SU-DHL-6 (cell line): ENCODE results near the gene DLL1.

ENCODE experiments used
- H2AFZ ChIP-seq: fragments of 200-600 bp; sonication (generic); 2 replicates; pipeline ENCODE4 v1.6.1; 2014; ENCODE audit warnings: low read depth, mild to moderate bottlenecking, moderate library complexity, mixed read lengths, antibody characterized with exemption, low read length; ENCODE audit not compliant: severe bottlenecking
- H3F3A ChIP-seq: fragments of 200-600 bp; shearing (Covaris generic); 2 replicates; pipeline ENCODE4 v1.6.0; 2016; ENCODE audit warnings: antibody characterized with exemption, mild to moderate bottlenecking; ENCODE audit not compliant: insufficient read depth
- H3K27ac ChIP-seq: fragments of 200-600 bp; sonication (generic); 2 replicates; pipeline ENCODE4 v1.5.1; 2016; ENCODE audit warnings: low read depth, mild to moderate bottlenecking, low read length, moderate library complexity, mixed read lengths
- H3K27me3 ChIP-seq: fragments of 200-600 bp; sonication (generic), shearing (Covaris generic); 2 replicates; pipeline ENCODE4 v1.6.0; 2014; ENCODE audit warnings: mild to moderate bottlenecking, low read length
- H3K36me3 ChIP-seq: fragments of 200-600 bp; sonication (generic); 2 replicates; pipeline ENCODE4 v1.6.1; 2014; ENCODE audit warnings: mild to moderate bottlenecking, low read length, mixed read lengths
- H3K4me2 ChIP-seq: fragments of 300-600, 200-600 bp; shearing (Covaris generic), sonication (generic); 2 replicates; pipeline ENCODE4 v1.6.0; 2014; ENCODE audit warnings: low read length, low read depth, mild to moderate bottlenecking; ENCODE audit not compliant: poor library complexity, severe bottlenecking
- H3K4me3 ChIP-seq: fragments of 200-600 bp; sonication (generic); 2 replicates; pipeline ENCODE4 v1.5.1; 2014; ENCODE audit warnings: antibody characterized with exemption, low read length, mild to moderate bottlenecking, mixed read lengths; ENCODE audit not compliant: insufficient read depth, poor library complexity, severe bottlenecking
- H3K79me2 ChIP-seq: fragments of 200-600 bp; sonication (generic); 2 replicates; pipeline ENCODE4 v1.6.1; 2014; ENCODE audit warnings: mild to moderate bottlenecking, low read length, moderate library complexity; ENCODE audit not compliant: insufficient read depth
- H3K9ac ChIP-seq: fragments of 200-600 bp; sonication (generic); 2 replicates; pipeline ENCODE4 v1.7.0; 2014; ENCODE audit warnings: mild to moderate bottlenecking, low read length
- H3K9me2 ChIP-seq: fragments of 200-600 bp; sonication (generic); replicated peaks from 2 replicates; pipeline ENCODE4 v1.6.1; 2014; ENCODE audit warnings: low read length; ENCODE audit not compliant: insufficient read depth
- H3K9me3 ChIP-seq: fragments of 200-600 bp; sonication (generic); 2 replicates; pipeline ENCODE4 v1.6.1; 2014; ENCODE audit warnings: low read length, mixed read lengths; ENCODE audit not compliant: insufficient read depth
- H4K20me1 ChIP-seq: fragments of 200-600 bp; sonication (generic); 2 replicates; pipeline ENCODE4 v1.6.1; 2014; ENCODE audit warnings: low read depth, mild to moderate bottlenecking, antibody characterized with exemption, low read length, moderate library complexity, mixed read lengths
- CTCF ChIP-seq: fragments of 200-600 bp; sonication (generic); IDR thresholded peaks from one replicate; pipeline ENCODE4 v1.5.1; 2017; ENCODE audit warnings: antibody characterized with exemption, mild to moderate bottlenecking, low read length, moderate library complexity; ENCODE audit not compliant: insufficient read depth, poor library complexity, severe bottlenecking
- EZH2phosphoT487 ChIP-seq: fragments of 200-600 bp; sonication (generic), shearing (Covaris generic); conservative IDR thresholded peaks from 2 replicates; pipeline ENCODE4 v1.6.1; 2018; ENCODE audit warnings: mild to moderate bottlenecking, antibody characterized with exemption, low read length, moderate library complexity, mixed read lengths

DLL1 gene

GRCh38 chr6:170250455-170250854 is 40.4 kb downstream of the DLL1 start:
- H3K4me3 ChIP-seq = no peak overlapping the region
- H3K9me3 ChIP-seq = no peaks in the 10 kb centered on the region
- H3K27ac ChIP-seq = no peak overlapping the region
- H3K4me2 ChIP-seq = no peak overlapping the region
- H3K36me3 ChIP-seq = no peaks in the 10 kb centered on the region
- no peak for TF ChIP-seq EZH2phosphoT487
- TF ChIP-seq CTCF = no peak
- H3K27me3 ChIP-seq = no peaks in the 10 kb centered on the region
- H3K9ac ChIP-seq = no peak overlapping the region
- no peak overlapping the region for H2AFZ ChIP-seq
- no peaks in the 10 kb centered on the region for H4K20me1 ChIP-seq
- H3F3A ChIP-seq = no peaks in the 10 kb centered on the region
- H3K9me2 ChIP-seq = no peaks in the 10 kb centered on the region
- no peaks in the 10 kb centered on the region for H3K79me2 ChIP-seq

GRCh38 chr6:170249817-170250216 is 41.1 kb downstream of the DLL1 start:
- Histone ChIP-seq H2AFZ (no peak overlapping the region), H3K79me2 (no peaks in the 10 kb centered on the region), H3K27me3 (no peaks in the 10 kb centered on the region), H3K9ac (no peak overlapping the region), H3K36me3 (no peaks in the 10 kb centered on the region), H3K4me3 (no peak overlapping the region), H3K9me2 (no peaks in the 10 kb centered on the region), H3K4me2 (no peak overlapping the region), H4K20me1 (no peaks in the 10 kb centered on the region), H3K27ac (no peak overlapping the region), H3K9me3 (no peaks in the 10 kb centered on the region), H3F3A (no peaks in the 10 kb centered on the region)
- TF ChIP-seq CTCF = no peak
- no peak for TF ChIP-seq EZH2phosphoT487

DNA sequence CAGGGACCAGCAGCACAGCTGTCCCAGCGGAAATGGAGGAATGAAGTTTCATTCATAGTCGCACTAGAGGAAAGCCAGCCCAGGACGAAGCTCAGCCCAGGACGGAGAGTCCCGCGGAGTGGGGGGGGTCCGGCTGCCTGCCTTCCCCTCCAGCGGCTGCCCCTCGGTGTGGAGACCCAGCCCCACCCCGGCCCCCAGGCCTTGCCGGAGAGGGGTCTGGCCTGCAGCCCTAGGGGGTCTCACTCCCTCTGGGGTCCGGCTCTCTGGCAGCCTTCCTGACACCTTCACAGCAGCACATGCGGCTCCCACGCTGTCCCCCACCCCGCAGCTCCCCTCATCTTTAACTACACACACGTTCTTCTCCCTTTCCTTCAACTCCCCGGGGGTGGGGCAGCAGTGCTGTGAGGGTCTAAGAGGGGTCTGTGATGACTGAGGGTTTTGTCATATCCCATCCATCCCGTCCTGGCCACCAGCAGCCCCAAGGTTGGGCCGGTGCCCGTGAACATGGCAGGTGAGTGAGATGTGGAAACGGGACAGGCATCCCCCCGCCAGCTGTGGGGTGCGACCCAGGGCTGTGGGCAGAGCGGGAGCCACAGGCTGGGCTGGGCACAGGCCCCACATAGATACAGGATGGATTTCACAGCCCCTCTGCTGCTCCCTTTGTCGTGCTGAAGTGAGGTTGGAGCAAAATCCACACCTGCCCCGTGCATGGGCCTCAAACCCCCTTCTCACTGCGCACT is 41.8 kb downstream of the DLL1 start:
- no peak for TF ChIP-seq EZH2phosphoT487
- TF ChIP-seq CTCF = no peak
- Histone ChIP-seq H3K4me3 (no peak overlapping the region), H3K4me2 (no peak overlapping the region), H3K36me3 (no peaks in the 10 kb centered on the region), H3K79me2 (no peaks in the 10 kb centered on the region), H3K27me3 (no peaks in the 10 kb centered on the region), H3K9ac (no peak overlapping the region), H3K9me3 (no peaks in the 10 kb centered on the region), H4K20me1 (no peaks in the 10 kb centered on the region), H3K27ac (no peak overlapping the region), H3F3A (no peaks in the 10 kb centered on the region), H2AFZ (no peak overlapping the region), H3K9me2 (no peaks in the 10 kb centered on the region)
